GM18907 (cell line): ENCODE measurements around the gene SH3D21.

Experiments used
- ATAC-seq: cut with Tn5 transposase; IDR thresholded peaks from one replicate; pipeline ENCODE4 v1.9.1; 2021; ENCODE audit warnings: mild to moderate bottlenecking, moderate library complexity; ENCODE audit not compliant: unreplicated experiment

The SH3D21 gene

GRCh38 chr1:36306210-36306901, at the start of gene SH3D21:
Gene SH3D21, plus strand, starts transcription at chr1:36306368. Its CDS starts 53 bp downstream, at chr1:36306421.
- ATAC-seq: peak; percentile 37

- no peak for ATAC-seq
These were observed 49.4 kb upstream of the SH3D21 start for GRCh38 chr1:36256558-36257374.

GRCh38 chr1:36257375-36257767, 48.8 kb upstream of the SH3D21 start:
- no peak for ATAC-seq

GRCh38 chr1:36258960-36259344, 47.2 kb upstream of the SH3D21 start:
- ATAC-seq: no peak

- ATAC-seq: no peak
These were observed 37.2 kb upstream of the SH3D21 start for GRCh38 chr1:36268981-36269380.

- ATAC-seq: no peak
These were observed 36.7 kb upstream of the SH3D21 start for GRCh38 chr1:36269408-36269838.

- ATAC-seq: no peak
These were observed 33.1 kb upstream of the SH3D21 start for GRCh38 chr1:36273024-36273423.

- no peak for ATAC-seq
These were observed 32.0 kb upstream of the SH3D21 start for GRCh38 chr1:36274201-36274600.

GRCh38 chr1:36276688-36277087, 29.5 kb upstream of the SH3D21 start:
- ATAC-seq: no peak

GRCh38 chr1:36279110-36279788, 26.9 kb upstream of the SH3D21 start:
- ATAC-seq: no peak

GRCh38 chr1:36279789-36280296, 26.3 kb upstream of the SH3D21 start:
- ATAC-seq: no peak

GRCh38 chr1:36284061-36284460, 22.1 kb upstream of the SH3D21 start:
- ATAC-seq: no peak

- no peak for ATAC-seq
These were observed 21.7 kb upstream of the SH3D21 start for GRCh38 chr1:36284517-36284916.

GRCh38 chr1:36285443-36286101, 20.6 kb upstream of the SH3D21 start:
- no peak for ATAC-seq

GRCh38 chr1:36286802-36287201, 19.4 kb upstream of the SH3D21 start:
- no peak for ATAC-seq

- ATAC-seq: no peak
These were observed 18.6 kb upstream of the SH3D21 start for GRCh38 chr1:36287595-36287994.

GRCh38 chr1:36295390-36295789, 10.8 kb upstream of the SH3D21 start:
- ATAC-seq: no peak

- no peak for ATAC-seq
These were observed 9.1 kb upstream of the SH3D21 start for GRCh38 chr1:36297062-36297461.

- no peak for ATAC-seq
These were observed 7.5 kb upstream of the SH3D21 start for GRCh38 chr1:36298640-36299039.

- ATAC-seq: no peak
These were observed 5.6 kb upstream of the SH3D21 start for GRCh38 chr1:36300526-36300925.

GRCh38 chr1:36301220-36301619, 4.9 kb upstream of the SH3D21 start:
- ATAC-seq: no peak
